Peyer's patch (tissue), 4 donors: Measurements from ENCODE around the gene FOXO3B.
"Not testable (repeated sequence)": the region's sequence is repeated elsewhere in the genome, so short reads cannot be mapped to it uniquely, and the experiment has no call there.

ENCODE experiments used
- CTCF ChIP-seq, 6 experiments: fragments of 450-650 bp in 4 of 6; fragments of 200-600 bp in 2 of 6; sonication (generic) in 1 of 6; IDR thresholded peaks; one replicate each; pipeline ENCODE4 v1.5.1; 2017 to 2019; ENCODE audit warnings: antibody characterized with exemption in 6 of 6, mild to moderate bottlenecking in 3 of 6, moderate library complexity in 1 of 6
- POLR2A ChIP-seq, 2 donors: fragments of 450-650 bp; IDR thresholded peaks; one replicate each; pipeline ENCODE4 v1.5.1; 2017; ENCODE audit warnings: antibody characterized with exemption in 2 of 2, mild to moderate bottlenecking in 2 of 2, moderate library complexity in 2 of 2

DNA sequence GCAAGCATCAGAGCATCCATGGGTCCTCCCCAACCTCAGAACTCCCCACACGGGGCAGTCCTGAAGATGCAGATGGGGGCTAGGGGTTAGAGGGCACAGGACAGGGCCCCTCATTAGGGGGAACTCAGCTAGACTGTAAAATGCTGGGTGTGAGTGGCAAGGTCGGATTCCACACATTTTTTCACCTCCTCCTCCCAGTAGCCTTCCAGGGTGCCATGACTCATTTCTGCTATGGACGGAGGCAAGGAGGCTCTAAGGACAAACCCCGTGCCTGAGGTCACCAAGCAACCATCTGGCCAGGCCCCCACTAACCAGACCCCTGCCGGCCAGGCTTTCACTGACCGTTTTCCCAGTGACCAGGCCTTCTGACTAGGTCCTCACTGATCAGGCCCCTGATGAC lies 39.0 kb downstream of the FOXO3B start:
- not testable (repeated sequence) for TF ChIP-seq CTCF, POLR2A (IDR thresholded peaks at IDR 0.05)
